HepG2 (cell line): Measurements from ENCODE around the gene SLU7. TPM values are rescaled to one million over a fixed set of nuclear protein-coding genes. Genes with fewer than 3 reads are reported as not detected.
A peak's percentile ranks its signal among the peaks of the same experiment; 100 is the strongest.

Experiments
- ARNT2 ChIP-seq: sonication (generic); formaldehyde crosslinking; IDR thresholded peaks from 2 replicates; pipeline ENCODE4 v1.8.0; 2022; ENCODE audit warnings: mild to moderate bottlenecking, low read depth, missing genetic modification reagents, moderate library complexity
- CC2D1A ChIP-seq: sonication (generic); formaldehyde crosslinking; IDR thresholded peaks from 2 replicates; pipeline ENCODE4 v1.8.1; 2023; ENCODE audit warnings: mild to moderate bottlenecking, missing genetic modification reagents
- DRAP1 ChIP-seq: IDR thresholded peaks from 2 replicates; pipeline ENCODE4 v1.6.1; 2016; ENCODE audit warnings: missing genetic modification reagents, missing compliant biosample characterization
- GTF2F1 ChIP-seq: fragments of 150-350 bp; IDR thresholded peaks from 2 replicates; pipeline ENCODE4 v1.6.1; 2014; ENCODE audit warnings: low read length
- KDM1A ChIP-seq: IDR thresholded peaks from 2 replicates; pipeline ENCODE4 v1.6.1; 2016; ENCODE audit warnings: missing compliant biosample characterization
- KLF16 ChIP-seq, 2 experiments: sonication (generic) in 1 of 2; formaldehyde crosslinking in 1 of 2; IDR thresholded peaks; 2 replicates each; pipeline versions ENCODE4 v1.6.1 to v1.8.0; 2016 to 2023; ENCODE audit warnings: missing genetic modification reagents in 2 of 2, missing compliant biosample characterization in 1 of 2
- NFIC ChIP-seq: IDR thresholded peaks from 2 replicates; pipeline ENCODE4 v1.6.1; 2012; ENCODE audit warnings: mild to moderate bottlenecking, low read length, inconsistent platforms
- PCBP1 ChIP-seq: fragments of 200-400 bp; formaldehyde crosslinking; IDR thresholded peaks from 2 replicates; pipeline ENCODE4 v1.6.1; 2017; ENCODE audit warnings: mild to moderate bottlenecking, low read depth, low read length, borderline replicate concordance
- POLR2A ChIP-seq, 2 experiments: IDR thresholded peaks; 2 replicates each; pipeline ENCODE4 v1.6.1; 2011; ENCODE audit warnings: low read depth in 2 of 2, low read length in 2 of 2, mild to moderate bottlenecking in 1 of 2, moderate library complexity in 1 of 2; ENCODE audit not compliant: insufficient read depth in 1 of 2
- POLR2AphosphoS5 ChIP-seq: IDR thresholded peaks from 2 replicates; pipeline ENCODE4 v1.6.1; 2012; ENCODE audit warnings: low read depth, low read length
- RORA ChIP-seq: sonication (generic); formaldehyde crosslinking; IDR thresholded peaks from 2 replicates; pipeline ENCODE4 v1.5.0; 2020; ENCODE audit warnings: mild to moderate bottlenecking, missing genetic modification reagents, moderate library complexity
- SIN3A ChIP-seq: IDR thresholded peaks from 2 replicates; pipeline ENCODE4 v1.6.1; 2011; ENCODE audit warnings: low read depth, mild to moderate bottlenecking, control low read depth, low read length, borderline replicate concordance
- SIX4 ChIP-seq: sonication (generic); formaldehyde crosslinking; IDR thresholded peaks from 2 replicates; pipeline ENCODE4 v1.4.0; 2020; ENCODE audit warnings: missing genetic modification reagents
- SP2 ChIP-seq: sonication (generic); formaldehyde crosslinking; IDR thresholded peaks from 2 replicates; pipeline ENCODE4 v1.5.1; 2020; ENCODE audit warnings: mild to moderate bottlenecking, missing genetic modification reagents
- XRCC5 ChIP-seq: fragments of 200-400 bp; formaldehyde crosslinking; optimal IDR thresholded peaks from 2 replicates; pipeline ENCODE3; 2017; ENCODE audit warnings: mild to moderate bottlenecking, low read length
- ZMAT3 ChIP-seq: sonication (generic); formaldehyde crosslinking; conservative IDR thresholded peaks from 2 replicates; pipeline ENCODE4 v1.7.0; 2021; ENCODE audit warnings: missing genetic modification reagents
- ZNF205 ChIP-seq: IDR thresholded peaks from 2 replicates; pipeline ENCODE4 v1.6.1; 2018; ENCODE audit warnings: missing biosample characterization, missing genetic modification reagents
- ZNF317 ChIP-seq: sonication (generic); formaldehyde crosslinking; IDR thresholded peaks from 2 replicates; pipeline ENCODE4 v1.5.0; 2020; ENCODE audit warnings: mild to moderate bottlenecking, missing genetic modification reagents
- ZNF800 ChIP-seq: sonication (generic); formaldehyde crosslinking; IDR thresholded peaks from 2 replicates; pipeline ENCODE4 v1.4.0; 2020; ENCODE audit warnings: missing genetic modification reagents
- ZSCAN12 ChIP-seq: sonication (generic); formaldehyde crosslinking; IDR thresholded peaks from 2 replicates; pipeline ENCODE4 v1.9.0; 2021; ENCODE audit warnings: mild to moderate bottlenecking, missing genetic modification reagents
- polyA plus RNA-seq, 8 experiments: library from polyadenylated mRNA; depleted of rRNA in 3 of 8; stranded (reverse) in 7 of 8; unstranded in 1 of 8; fragments of >200 nt; fragmentation: Illumina TruSeq in 4 of 8; extraction: Trizol in 4 of 8; gene quantifications; 2 replicates each; pipeline versions ENCODE4 v1.2.1 to v1.2.3, GENCODE V29; 2011 to 2016; ENCODE audit warnings: low read depth in 4 of 8, missing spikeins in 1 of 8, mixed read lengths in 1 of 8; ENCODE audit not compliant: insufficient read depth in 1 of 8
- total RNA-seq, 5 experiments: library from RNA; depleted of rRNA; stranded (reverse); fragments of >200 nt; fragmentation: Illumina TruSeq; extraction: Trizol; gene quantifications; 2 replicates each; pipeline ENCODE4 v1.2.3, GENCODE V29; 2016; ENCODE audit warnings: low read depth in 1 of 5
- TF ChIP-seq, protein P1 (sequence below): sonication (generic); formaldehyde crosslinking; IDR thresholded peaks from 2 replicates; pipeline ENCODE4 v1.9.0; 2022; ENCODE audit warnings: low read depth, missing genetic modification reagents
- TF ChIP-seq, protein P2 (sequence below): sonication (generic); formaldehyde crosslinking; IDR thresholded peaks from 2 replicates; pipeline ENCODE4 v1.4.0; 2020; ENCODE audit warnings: missing genetic modification reagents
- TF ChIP-seq, protein P3 (sequence below): sonication (generic); formaldehyde crosslinking; conservative IDR thresholded peaks from 2 replicates; pipeline ENCODE4 v1.4.0; 2020; ENCODE audit warnings: missing genetic modification reagents

Gene SLU7
- total and polyA plus RNA-seq, 2 of the 13 experiments (the other 11 are each of a cell fraction or from before 2014, with no cell fraction given): 24.0 to 39.2 TPM

GRCh38 chr5:160421625-160422258, 2.9 kb upstream of the SLU7 start, which contains the start of gene PTTG1 (continued):
- TF ChIP-seq SIN3A: peak; percentile 82; the same call in 1 of the 2 replicates
- TF ChIP-seq ZNF317 (CRISPR knock-in tag): peak; percentile 51; the same call in 1 of the 2 replicates
- TF ChIP-seq, protein P1, sequence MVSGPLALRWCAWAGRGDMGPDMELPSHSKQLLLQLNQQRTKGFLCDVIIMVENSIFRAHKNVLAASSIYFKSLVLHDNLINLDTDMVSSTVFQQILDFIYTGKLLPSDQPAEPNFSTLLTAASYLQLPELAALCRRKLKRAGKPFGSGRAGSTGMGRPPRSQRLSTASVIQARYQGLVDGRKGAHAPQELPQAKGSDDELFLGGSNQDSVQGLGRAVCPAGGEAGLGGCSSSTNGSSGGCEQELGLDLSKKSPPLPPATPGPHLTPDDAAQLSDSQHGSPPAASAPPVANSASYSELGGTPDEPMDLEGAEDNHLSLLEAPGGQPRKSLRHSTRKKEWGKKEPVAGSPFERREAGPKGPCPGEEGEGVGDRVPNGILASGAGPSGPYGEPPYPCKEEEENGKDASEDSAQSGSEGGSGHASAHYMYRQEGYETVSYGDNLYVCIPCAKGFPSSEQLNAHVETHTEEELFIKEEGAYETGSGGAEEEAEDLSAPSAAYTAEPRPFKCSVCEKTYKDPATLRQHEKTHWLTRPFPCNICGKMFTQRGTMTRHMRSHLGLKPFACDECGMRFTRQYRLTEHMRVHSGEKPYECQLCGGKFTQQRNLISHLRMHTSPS (CRISPR knock-in tag): no peak
- no peak for TF ChIP-seq ZNF800 (CRISPR knock-in tag)
- TF ChIP-seq PCBP1: no peak
- peak in 1 of 2 experiments; percentile 67; a peak in 2 of 4 replicates for TF ChIP-seq KLF16 (CRISPR knock-in tag; IDR thresholded peaks at IDR 0.05)
- TF ChIP-seq SIX4 (CRISPR knock-in tag): no peak
- TF ChIP-seq, protein P2, sequence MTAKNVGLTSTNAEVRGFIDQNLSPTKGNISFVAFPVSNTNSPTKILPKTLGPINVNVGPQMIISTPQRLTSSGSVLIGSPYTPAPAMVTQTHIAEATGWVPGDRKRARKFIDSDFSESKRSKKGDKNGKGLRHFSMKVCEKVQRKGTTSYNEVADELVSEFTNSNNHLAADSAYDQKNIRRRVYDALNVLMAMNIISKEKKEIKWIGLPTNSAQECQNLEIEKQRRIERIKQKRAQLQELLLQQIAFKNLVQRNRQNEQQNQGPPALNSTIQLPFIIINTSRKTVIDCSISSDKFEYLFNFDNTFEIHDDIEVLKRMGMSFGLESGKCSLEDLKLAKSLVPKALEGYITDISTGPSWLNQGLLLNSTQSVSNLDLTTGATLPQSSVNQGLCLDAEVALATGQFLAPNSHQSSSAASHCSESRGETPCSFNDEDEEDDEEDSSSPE (CRISPR knock-in tag): peak; percentile 86
- TF ChIP-seq DRAP1 (CRISPR knock-in tag): peak; percentile 93
- TF ChIP-seq ZSCAN12 (CRISPR knock-in tag): no peak
- TF ChIP-seq ARNT2 (CRISPR knock-in tag): peak; percentile 71; the same call in 1 of the 2 replicates
- no peak for TF ChIP-seq GTF2F1
- TF ChIP-seq RORA (CRISPR knock-in tag): no peak
- TF ChIP-seq SP2: peak; percentile 65
- no peak for TF ChIP-seq ZNF205 (CRISPR knock-in tag)
- TF ChIP-seq XRCC5: peak; percentile 18
- peak; percentile 73; the same call in 1 of the 2 replicates for TF ChIP-seq CC2D1A (CRISPR knock-in tag)
- TF ChIP-seq POLR2A (IDR thresholded peaks at IDR 0.05; ENCODE audit: insufficient read depth in 1 of 2, low read depth in 2 of 2, low read length in 2 of 2): peak; percentile 70 to 83
- TF ChIP-seq, protein P3, sequence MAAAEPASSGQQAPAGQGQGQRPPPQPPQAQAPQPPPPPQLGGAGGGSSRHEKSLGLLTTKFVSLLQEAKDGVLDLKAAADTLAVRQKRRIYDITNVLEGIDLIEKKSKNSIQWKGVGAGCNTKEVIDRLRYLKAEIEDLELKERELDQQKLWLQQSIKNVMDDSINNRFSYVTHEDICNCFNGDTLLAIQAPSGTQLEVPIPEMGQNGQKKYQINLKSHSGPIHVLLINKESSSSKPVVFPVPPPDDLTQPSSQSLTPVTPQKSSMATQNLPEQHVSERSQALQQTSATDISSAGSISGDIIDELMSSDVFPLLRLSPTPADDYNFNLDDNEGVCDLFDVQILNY (CRISPR knock-in tag): peak; percentile 69; the same call in 1 of the 2 replicates
- TF ChIP-seq POLR2AphosphoS5: peak; percentile 84
- TF ChIP-seq ZMAT3: 0 out of 2 replicates have a peak, but pooled peaks have one; percentile 37
- no peak for TF ChIP-seq KDM1A (CRISPR knock-in tag)
- TF ChIP-seq NFIC: no peak
